Kidney (tissue), 14 donors: ENCODE measurements around the gene ZCCHC7. TPM values are rescaled to one million over a fixed set of nuclear protein-coding genes. Genes with fewer than 3 reads are reported as not detected.

Experiments used
- DNase-seq, 5 donors: peaks; one replicate each; pipeline ENCODE4 v3.0.0-alpha.2; 2013 to 2020
- FAIRE-seq: peaks from 2 replicates; lab custom pipeline; 2012; peaks lifted over from hg19 to GRCh38; lab: Jason Lieb, UNC
- H3K27ac ChIP-seq, 2 donors: one replicate each; pipeline ENCODE4 v1.7.0; 2013; ENCODE audit warnings: low read depth in 2 of 2, low read length in 2 of 2, inconsistent platforms in 1 of 2
- H3K27me3 ChIP-seq: one replicate; pipeline ENCODE4 v1.7.1; 2013; ENCODE audit warnings: low read length, inconsistent platforms; ENCODE audit not compliant: control insufficient read depth, insufficient read depth
- H3K36me3 ChIP-seq, 3 donors: one replicate each; pipeline versions ENCODE4 v1.7.0 to v1.7.1; 2013; ENCODE audit warnings: low read length in 3 of 3, control low read depth in 1 of 3, inconsistent platforms in 1 of 3; ENCODE audit not compliant: insufficient read depth in 3 of 3, control insufficient read depth in 2 of 3
- H3K4me1 ChIP-seq, 3 donors: one replicate each; pipeline versions ENCODE4 v1.7.0 to v1.7.1; 2013; ENCODE audit warnings: low read length in 3 of 3, inconsistent platforms in 1 of 3, low read depth in 1 of 3; ENCODE audit not compliant: control insufficient read depth in 2 of 3, insufficient read depth in 2 of 3
- H3K4me3 ChIP-seq, 3 donors: one replicate each; pipeline versions ENCODE4 v1.7.0 to v1.8.1; 2013; ENCODE audit warnings: low read length in 3 of 3, control low read depth in 1 of 3, inconsistent platforms in 1 of 3
- H3K9ac ChIP-seq, 3 donors: one replicate each; pipeline versions ENCODE4 v1.7.0 to v1.7.1; 2013; ENCODE audit warnings: low read length in 3 of 3, control low read depth in 1 of 3, inconsistent platforms in 1 of 3
- H3K9me3 ChIP-seq, 3 donors: one replicate each; pipeline versions ENCODE4 v1.7.0 to v1.7.1; 2013; ENCODE audit warnings: low read length in 3 of 3, control low read depth in 1 of 3, inconsistent platforms in 1 of 3; ENCODE audit not compliant: control insufficient read depth in 2 of 3, insufficient read depth in 1 of 3
- CTCF ChIP-seq: IDR thresholded peaks from 3 replicates; pipeline ENCODE4 v1.5.1; 2012; ENCODE audit warnings: mild to moderate bottlenecking, moderate library complexity, borderline replicate concordance; ENCODE audit not compliant: insufficient read depth; ENCODE audit errors: extremely low read depth
- intact Hi-C: fragments of 100-400 bp; cut with DNase I; formaldehyde crosslinking; loops from one replicate; pipeline ENCODE4 v1.11.1; 2022
- polyA plus RNA-seq: library from polyadenylated mRNA; stranded (reverse); fragments of 350-450 nt; fragmentation: Illumina TruSeq; extraction: RNeasy Lipid Tissue Mini Kit (QIAGEN cat#74804); gene quantifications from one replicate; pipeline ENCODE4 v1.2.3, GENCODE V29; 2014; ENCODE audit warnings: low read depth, low replicate concordance; ENCODE audit not compliant: insufficient read depth
- total RNA-seq: library from RNA; stranded (reverse); fragmentation: NEBNext Ultra II Directional; extraction: Animal tissue kit (Norgen Biotek cat#: 25700); gene quantifications from one replicate; pipeline ENCODE4 v1.2.1, GENCODE V29; 2021
- donor health status: control.
- donor health status: control.
- donor health status: control.
- donor health status: control.
- donor health status: control.
- donor health status: DM: yes; HTN: yes; CAD: no.
- donor health status: Normal renal cell carcinoma (clear cell type).

The ZCCHC7 gene
- total and polyA plus RNA-seq, 2 donors from 2014 or later = 7.2 to 22.3 TPM

- DNase-seq = peak in 4 of 5 donors; percentile 15 to 37 (median 30)
- H3K36me3 ChIP-seq = no peaks in the 10 kb centered on the region
These were observed 131.1 kb downstream of the ZCCHC7 start for GRCh38 chr9:37251452-37251851.

GRCh38 chr9:37253377-37253937 lies 133.1 kb downstream of the ZCCHC7 start:
- intact Hi-C loops = no loop called here
- no peak for DNase-seq
- H3K4me3 ChIP-seq = no peak overlapping the region
- H3K27me3 ChIP-seq = no peaks in the 10 kb centered on the region
- H3K9ac ChIP-seq = no peak overlapping the region
- no peaks in the 10 kb centered on the region for H3K36me3 ChIP-seq
- H3K27ac ChIP-seq = no peak overlapping the region
- no peaks in the 10 kb centered on the region for H3K9me3 ChIP-seq
- no peaks in the 10 kb centered on the region for H3K4me1 ChIP-seq
- TF ChIP-seq CTCF = no peak
- FAIRE-seq = no peak

More at GRCh38 chr9:37251452-37251851, 131.1 kb downstream of the ZCCHC7 start:
- TF ChIP-seq CTCF = no peak
- FAIRE-seq = no peak
- Histone ChIP-seq H3K4me1 (no peaks in the 10 kb centered on the region), H3K4me3 (no peak overlapping the region), H3K9ac (no peak overlapping the region), H3K27me3 (no peaks in the 10 kb centered on the region), H3K9me3 (no peaks in the 10 kb centered on the region), H3K27ac (no peak overlapping the region)
- intact Hi-C loops = no loop called here

- H3K27me3 ChIP-seq = no peaks in the 10 kb centered on the region
- FAIRE-seq (no peak), DNase-seq (no peak)
- no peaks in the 10 kb centered on the region for H3K9me3 ChIP-seq
- no peak for TF ChIP-seq CTCF
- H3K36me3 ChIP-seq = no peaks in the 10 kb centered on the region
- H3K4me3 ChIP-seq = no peak overlapping the region
- H3K27ac ChIP-seq = no peak overlapping the region
- H3K9ac ChIP-seq = no peak overlapping the region
- H3K4me1 ChIP-seq = no peaks in the 10 kb centered on the region
- intact Hi-C loops = no loop called here
These were observed 134.8 kb downstream of the ZCCHC7 start for GRCh38 chr9:37255187-37255586.
